ENCODE results near the gene IL15RA.
"Not testable (repeated sequence)": the region's sequence is repeated elsewhere in the genome, so short reads cannot be mapped to it uniquely, and the experiment has no call there.

- not testable (repeated sequence) for TF ChIP-seq CTCF (IDR thresholded peaks at IDR 0.05); EZH2 (IDR thresholded peaks at IDR 0.05; ENCODE audit: borderline replicate concordance, insufficient read depth, low read depth, low read length, poor library complexity, severe bottlenecking)
Measured at GRCh38 chr10:6005161-6005804, 27.9 kb upstream of the IL15RA start.

Measured in B cell (primary cell).